ENCODE data around the gene ONECUT3. TPM values are rescaled to one million over a fixed set of nuclear protein-coding genes. Genes with fewer than 3 reads are reported as not detected.

Gene ONECUT3
- total and polyA plus RNA-seq, 10 of the 15 experiments (the other 5 are each of a cell fraction or from before 2014, with no cell fraction given), result not detected

DNA sequence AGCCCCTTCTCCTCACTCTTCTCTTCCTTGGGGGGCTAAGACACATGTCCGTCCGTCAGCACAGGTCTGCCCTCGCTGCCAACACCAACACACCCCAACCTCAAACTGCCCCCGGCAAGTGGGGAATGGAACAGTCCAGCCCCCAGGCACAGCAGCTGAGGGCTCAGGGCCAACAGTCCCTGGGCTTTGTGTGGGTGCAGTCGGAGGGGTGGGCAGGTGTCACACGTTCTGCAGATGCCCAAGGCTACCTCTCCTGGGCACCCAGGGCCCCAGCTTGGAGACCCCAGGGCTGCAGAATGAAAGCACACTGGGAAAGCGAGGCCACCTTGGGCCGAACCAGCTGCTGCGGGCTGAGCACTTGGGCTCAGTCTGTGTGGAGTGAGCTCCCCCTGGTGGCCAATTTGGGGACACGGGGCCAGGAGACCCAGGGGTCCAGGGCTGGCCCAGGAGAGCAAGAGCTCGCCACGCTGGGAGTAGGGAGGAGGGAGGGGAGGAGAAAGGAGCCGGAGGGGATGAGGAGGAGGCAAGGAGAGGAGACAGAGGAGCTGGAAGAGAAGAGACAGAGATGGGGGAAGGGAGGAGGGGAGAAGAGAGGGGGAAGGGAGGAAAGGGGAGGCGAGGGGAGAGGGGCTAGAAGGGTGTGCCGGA is 72.7 kb downstream of the ONECUT3 start (continued):
- TF ChIP-seq EED (IDR thresholded peaks at IDR 0.05; ENCODE audit: low read depth) (no peak), JUNB (IDR thresholded peaks at IDR 0.05) (no peak), ATF7 (IDR thresholded peaks at IDR 0.05; ENCODE audit: low read depth) (no peak), DPF2 (IDR thresholded peaks at IDR 0.05) (no peak), GATAD2B (conservative IDR thresholded peaks at IDR 0.05; ENCODE audit: low read depth) (no peak), HDGF (IDR thresholded peaks at IDR 0.05) (peak; percentile 91; the same call in 1 of the 2 replicates), MXI1 (IDR thresholded peaks at IDR 0.05; ENCODE audit: low read depth, low read length) (no peak), MTA3 (IDR thresholded peaks at IDR 0.05; ENCODE audit: borderline replicate concordance, low read length) (no peak), KDM1A (IDR thresholded peaks at IDR 0.05; ENCODE audit: borderline replicate concordance) (no peak), NRF1 (conservative IDR thresholded peaks at IDR 0.05; ENCODE audit: low read depth, low read length) (no peak), SKIL (IDR thresholded peaks at IDR 0.05; ENCODE audit: low read depth, poor library complexity, severe bottlenecking) (no peak), YY1 (IDR thresholded peaks at IDR 0.05; ENCODE audit: low read depth, low read length) (peak; percentile 39; the same call in 1 of the 2 replicates), RUNX3 (IDR thresholded peaks at IDR 0.05; ENCODE audit: low read length) (no peak), LARP7 (IDR thresholded peaks at IDR 0.05) (no peak), ZNF24 (IDR thresholded peaks at IDR 0.05) (no peak), RAD21 (IDR thresholded peaks at IDR 0.05; ENCODE audit: insufficient read depth, low read depth, low read length) (peak; percentile 62), FOXM1 (IDR thresholded peaks at IDR 0.05; ENCODE audit: low read depth, low read length) (no peak), BMI1 (IDR thresholded peaks at IDR 0.05; ENCODE audit: borderline replicate concordance) (no peak), ATF3 (IDR thresholded peaks at IDR 0.05; ENCODE audit: borderline replicate concordance, extremely low read depth, low read depth, low read length) (no peak), SREBF2 (IDR thresholded peaks at IDR 0.05; ENCODE audit: low read length) (no peak), ZBTB4 (CRISPR knock-in tag; IDR thresholded peaks at IDR 0.05) (no peak)
- TF ChIP-seq, protein P1, sequence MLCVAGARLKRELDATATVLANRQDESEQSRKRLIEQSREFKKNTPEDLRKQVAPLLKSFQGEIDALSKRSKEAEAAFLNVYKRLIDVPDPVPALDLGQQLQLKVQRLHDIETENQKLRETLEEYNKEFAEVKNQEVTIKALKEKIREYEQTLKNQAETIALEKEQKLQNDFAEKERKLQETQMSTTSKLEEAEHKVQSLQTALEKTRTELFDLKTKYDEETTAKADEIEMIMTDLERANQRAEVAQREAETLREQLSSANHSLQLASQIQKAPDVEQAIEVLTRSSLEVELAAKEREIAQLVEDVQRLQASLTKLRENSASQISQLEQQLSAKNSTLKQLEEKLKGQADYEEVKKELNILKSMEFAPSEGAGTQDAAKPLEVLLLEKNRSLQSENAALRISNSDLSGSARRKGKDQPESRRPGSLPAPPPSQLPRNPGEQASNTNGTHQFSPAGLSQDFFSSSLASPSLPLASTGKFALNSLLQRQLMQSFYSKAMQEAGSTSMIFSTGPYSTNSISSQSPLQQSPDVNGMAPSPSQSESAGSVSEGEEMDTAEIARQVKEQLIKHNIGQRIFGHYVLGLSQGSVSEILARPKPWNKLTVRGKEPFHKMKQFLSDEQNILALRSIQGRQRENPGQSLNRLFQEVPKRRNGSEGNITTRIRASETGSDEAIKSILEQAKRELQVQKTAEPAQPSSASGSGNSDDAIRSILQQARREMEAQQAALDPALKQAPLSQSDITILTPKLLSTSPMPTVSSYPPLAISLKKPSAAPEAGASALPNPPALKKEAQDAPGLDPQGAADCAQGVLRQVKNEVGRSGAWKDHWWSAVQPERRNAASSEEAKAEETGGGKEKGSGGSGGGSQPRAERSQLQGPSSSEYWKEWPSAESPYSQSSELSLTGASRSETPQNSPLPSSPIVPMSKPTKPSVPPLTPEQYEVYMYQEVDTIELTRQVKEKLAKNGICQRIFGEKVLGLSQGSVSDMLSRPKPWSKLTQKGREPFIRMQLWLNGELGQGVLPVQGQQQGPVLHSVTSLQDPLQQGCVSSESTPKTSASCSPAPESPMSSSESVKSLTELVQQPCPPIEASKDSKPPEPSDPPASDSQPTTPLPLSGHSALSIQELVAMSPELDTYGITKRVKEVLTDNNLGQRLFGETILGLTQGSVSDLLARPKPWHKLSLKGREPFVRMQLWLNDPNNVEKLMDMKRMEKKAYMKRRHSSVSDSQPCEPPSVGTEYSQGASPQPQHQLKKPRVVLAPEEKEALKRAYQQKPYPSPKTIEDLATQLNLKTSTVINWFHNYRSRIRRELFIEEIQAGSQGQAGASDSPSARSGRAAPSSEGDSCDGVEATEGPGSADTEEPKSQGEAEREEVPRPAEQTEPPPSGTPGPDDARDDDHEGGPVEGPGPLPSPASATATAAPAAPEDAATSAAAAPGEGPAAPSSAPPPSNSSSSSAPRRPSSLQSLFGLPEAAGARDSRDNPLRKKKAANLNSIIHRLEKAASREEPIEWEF (IDR thresholded peaks at IDR 0.05; ENCODE audit: insufficient replicate concordance, low read depth, low read length), result no peak
